Spleen (tissue), 11 donors: ENCODE results near the gene MTG1. TPM values are rescaled to one million over a fixed set of nuclear protein-coding genes. Genes with fewer than 3 reads are reported as not detected.
"Not testable (repeated sequence)": the region's sequence is repeated elsewhere in the genome, so short reads cannot be mapped to it uniquely, and the experiment has no call there.

ENCODE experiments used
- DNase-seq: peaks from one replicate; pipeline ENCODE4 v3.0.0-alpha.2; 2020
- H3K27ac ChIP-seq, 8 donors: fragments of 200-600 bp; sonication (generic) in 7 of 8; 1 replicate in 4 of 8; 2 replicates in 4 of 8; pipeline versions ENCODE4 v1.5.0 to v1.8.0; 2016 to 2021; ENCODE audit warnings: inconsistent platforms in 4 of 8, mild to moderate bottlenecking in 4 of 8, moderate library complexity in 1 of 8
- H3K27me3 ChIP-seq, 7 donors: fragments of 200-600 bp; sonication (generic) in 6 of 7; replicated peaks in 1 of 7; 1 replicate in 4 of 7; 2 replicates in 3 of 7; pipeline versions ENCODE4 v1.5.0 to v1.8.0; 2016 to 2021; ENCODE audit warnings: inconsistent platforms in 3 of 7, mild to moderate bottlenecking in 1 of 7
- H3K36me3 ChIP-seq, 6 donors: fragments of 200-600 bp; sonication (generic) in 5 of 6; 1 replicate in 4 of 6; 2 replicates in 2 of 6; pipeline versions ENCODE4 v1.5.0 to v1.8.0; 2016 to 2021; ENCODE audit warnings: inconsistent platforms in 2 of 6
- H3K4me1 ChIP-seq, 6 donors: fragments of 200-600 bp; sonication (generic) in 5 of 6; 1 replicate in 3 of 6; 2 replicates in 3 of 6; pipeline versions ENCODE4 v1.5.0 to v1.8.0; 2016 to 2021; ENCODE audit warnings: inconsistent platforms in 3 of 6
- H3K4me3 ChIP-seq, 8 donors: fragments of 200-600 bp; sonication (generic) in 7 of 8; 1 replicate in 4 of 8; 2 replicates in 4 of 8; pipeline versions ENCODE4 v1.5.0 to v1.8.0; 2016 to 2021; ENCODE audit warnings: inconsistent platforms in 4 of 8, mild to moderate bottlenecking in 4 of 8, moderate library complexity in 2 of 8
- H3K9me3 ChIP-seq, 8 donors: fragments of 200-600 bp; sonication (generic) in 7 of 8; 1 replicate in 4 of 8; 2 replicates in 4 of 8; pipeline versions ENCODE4 v1.5.0 to v1.8.0; 2016 to 2021; ENCODE audit warnings: inconsistent platforms in 4 of 8
- POLR2A ChIP-seq, 3 donors: fragments of 450-650 bp; IDR thresholded peaks; one replicate each; pipeline ENCODE4 v1.5.1; 2017; ENCODE audit warnings: antibody characterized with exemption in 3 of 3, mild to moderate bottlenecking in 1 of 3
- POLR2AphosphoS5 ChIP-seq, 3 donors: sonication (generic); formaldehyde crosslinking; IDR thresholded peaks; one replicate each; pipeline ENCODE4 v1.5.1; 2017; ENCODE audit warnings: antibody characterized with exemption in 3 of 3
- WGBS, 5 donors: extraction: QIAGEN DNeasy Blood & Tissue Kit in 3 of 5; methylation state at CpG; one replicate each; pipeline versions ENCODE4 v1.1.5 to v1.1.7; 2013 to 2018; 5-methylcytosine and 5-hydroxymethylcytosine counted together
- intact Hi-C: fragments of 100-400 bp; cut with DNase I; formaldehyde crosslinking; loops from one replicate; pipeline ENCODE4 v1.15.0; 2023; ENCODE audit warnings: low total_unique reads
- polyA plus RNA-seq, 3 donors: library from polyadenylated mRNA; stranded (reverse); fragments of 200-250 nt; gene quantifications; one replicate each; pipeline ENCODE4 v1.2.1, GENCODE V29; 2013
- total RNA-seq, 7 donors: library from RNA; depleted of rRNA in 3 of 7; stranded (reverse); fragments of >200 nt in 3 of 7; fragmentation: NEBNext Ultra II Directional in 4 of 7; extraction: Animal tissue kit (Norgen Biotek cat#: 25700) in 4 of 7; gene quantifications; one replicate each; pipeline versions ENCODE4 v1.1.0 to v1.2.1, GENCODE V29; 2016 to 2021
- TF ChIP-seq, protein P1 (sequence below), 11 experiments: fragments of 200-600 bp in 7 of 11; fragments of 450-650 bp in 4 of 11; sonication (generic) in 4 of 11; IDR thresholded peaks in 8 of 11; conservative IDR thresholded peaks in 3 of 11; 1 replicate in 7 of 11; 2 replicates in 4 of 11; pipeline versions ENCODE4 v1.4.0 to v1.8.0; 2016 to 2021; ENCODE audit warnings: antibody characterized with exemption in 11 of 11, inconsistent platforms in 4 of 11, mild to moderate bottlenecking in 1 of 11
- donor health status: healthy with polysubstance abuse.
- donor health status: DM: no; HTN: no; CAD: no; lungs with moderate emphysema.
- donor health status: DM: no; HTN: no; CAD: no.
- donor health status: Bipolar disorder and iron deficiency.
- donor health status: healthy.
- donor health status: DM: no; HTN: no; CAD: no.
- donor health status: DM: yes; HTN: yes; CAD: no.

The MTG1 gene
- total and polyA plus RNA-seq, 10 donors: 35.4 to 122 (median 65.6) TPM

DNA sequence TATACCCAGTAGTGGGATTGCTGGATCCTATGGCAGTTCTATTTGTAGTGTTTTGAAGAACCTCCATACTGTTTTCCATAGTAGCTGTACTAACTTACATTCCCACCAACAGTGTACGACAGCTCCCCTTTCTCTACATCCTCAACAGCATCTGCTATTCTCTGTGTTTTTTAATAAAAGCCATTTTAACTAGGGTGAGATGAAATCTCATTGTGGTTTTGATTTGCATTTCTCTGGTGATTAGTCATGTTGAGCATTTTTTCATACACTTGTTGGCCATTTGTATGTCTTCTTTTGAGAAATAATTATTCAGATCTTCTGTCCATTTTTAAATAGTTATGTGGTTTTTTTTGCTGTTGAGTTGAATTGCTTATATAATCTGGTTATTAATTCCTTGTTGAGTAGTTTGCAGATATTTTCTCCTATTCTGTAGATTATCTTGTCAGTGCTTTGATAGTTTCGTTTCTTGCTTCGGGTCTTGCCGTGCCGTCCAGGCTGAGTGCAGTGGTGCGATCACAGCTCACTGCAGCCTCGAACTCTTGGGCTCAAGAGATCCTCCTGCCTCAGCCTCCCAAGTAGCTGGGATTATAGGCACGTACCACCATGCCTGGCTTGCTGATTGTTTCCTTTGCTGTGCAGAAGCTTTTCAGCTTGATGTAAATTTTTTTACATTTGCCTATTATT lies 12.0 kb downstream of the MTG1 start:
- no peak for DNase-seq
- WGBS, 5 donors: 69 to 84% (median 80%) methylated on average over 8 of the region's 8 CpGs
- Histone ChIP-seq H3K36me3 (peaks cover 3 to 98% (median 52%) of the 10 kb centered on the region in 6 donors), H3K4me3 (no peak overlapping the region), H3K27me3 (no peaks in the 10 kb centered on the region), H3K4me1 (peaks cover 5 to 28% (median 13%) of the 10 kb centered on the region in 6 donors), H3K9me3 (peaks cover 1 to 22% (median 10%) of the 10 kb centered on the region in 8 donors), H3K27ac (peak overlapping the region in 2 of 8 donors; percentile 23 to 27)
- intact Hi-C loops: no loop called here
- TF ChIP-seq, protein P1, sequence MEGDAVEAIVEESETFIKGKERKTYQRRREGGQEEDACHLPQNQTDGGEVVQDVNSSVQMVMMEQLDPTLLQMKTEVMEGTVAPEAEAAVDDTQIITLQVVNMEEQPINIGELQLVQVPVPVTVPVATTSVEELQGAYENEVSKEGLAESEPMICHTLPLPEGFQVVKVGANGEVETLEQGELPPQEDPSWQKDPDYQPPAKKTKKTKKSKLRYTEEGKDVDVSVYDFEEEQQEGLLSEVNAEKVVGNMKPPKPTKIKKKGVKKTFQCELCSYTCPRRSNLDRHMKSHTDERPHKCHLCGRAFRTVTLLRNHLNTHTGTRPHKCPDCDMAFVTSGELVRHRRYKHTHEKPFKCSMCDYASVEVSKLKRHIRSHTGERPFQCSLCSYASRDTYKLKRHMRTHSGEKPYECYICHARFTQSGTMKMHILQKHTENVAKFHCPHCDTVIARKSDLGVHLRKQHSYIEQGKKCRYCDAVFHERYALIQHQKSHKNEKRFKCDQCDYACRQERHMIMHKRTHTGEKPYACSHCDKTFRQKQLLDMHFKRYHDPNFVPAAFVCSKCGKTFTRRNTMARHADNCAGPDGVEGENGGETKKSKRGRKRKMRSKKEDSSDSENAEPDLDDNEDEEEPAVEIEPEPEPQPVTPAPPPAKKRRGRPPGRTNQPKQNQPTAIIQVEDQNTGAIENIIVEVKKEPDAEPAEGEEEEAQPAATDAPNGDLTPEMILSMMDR (IDR thresholded peaks at IDR 0.05 in 8 of 11, conservative IDR thresholded peaks at IDR 0.05 in 3 of 11): no peak
- TF ChIP-seq POLR2AphosphoS5 (IDR thresholded peaks at IDR 0.05) (no peak), POLR2A (IDR thresholded peaks at IDR 0.05) (no peak)

DNA sequence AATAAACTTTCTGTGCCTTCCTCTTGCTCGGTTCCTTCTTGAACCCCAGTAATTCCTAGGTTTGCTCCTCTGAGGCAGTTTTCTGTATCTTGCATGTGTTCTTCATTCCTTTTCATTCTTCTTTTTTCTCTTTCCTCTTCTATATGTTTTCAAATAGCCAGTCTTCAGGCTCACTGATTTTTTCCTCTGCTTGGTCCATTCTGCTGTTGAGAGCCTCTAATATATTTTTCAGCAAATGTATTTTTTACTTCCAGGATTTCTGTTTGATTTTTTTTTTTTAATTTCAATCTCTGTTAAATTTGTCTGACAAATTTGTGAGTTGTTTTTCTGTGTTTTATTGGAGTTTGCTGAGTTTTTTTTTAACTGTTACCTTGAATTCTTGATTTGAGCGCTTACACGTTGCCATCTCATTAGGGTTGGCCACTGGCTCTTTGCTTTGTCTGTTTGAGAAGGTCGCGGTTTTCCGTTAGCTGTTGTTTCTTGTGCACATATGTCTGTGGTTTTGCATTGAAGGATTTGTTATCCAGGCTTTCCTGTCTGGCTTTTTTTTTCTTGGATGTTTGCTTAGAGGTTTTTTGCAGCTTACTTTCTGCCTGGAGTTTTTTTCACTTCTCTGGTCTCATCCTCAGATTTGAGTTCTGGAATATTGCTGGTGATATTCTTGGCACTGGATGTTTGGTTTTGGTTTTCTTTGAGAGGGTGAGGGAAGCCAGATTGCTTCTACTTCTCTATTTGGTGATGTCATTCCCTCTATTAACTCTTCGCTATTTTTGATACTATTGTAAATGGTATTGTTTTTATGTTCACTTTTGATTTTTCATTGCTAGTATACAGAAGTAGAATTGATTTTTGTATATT lies 17.8 kb downstream of the MTG1 start:
- intact Hi-C loops: no loop called here
- H3K4me1 ChIP-seq: no peaks in the 10 kb centered on the region
- 94 to 98% (median 96%) methylated on average over 7 of the region's 7 CpGs for WGBS, 5 donors
- no peak overlapping the region for H3K27ac ChIP-seq
- H3K4me3 ChIP-seq: no peak overlapping the region
- H3K27me3 ChIP-seq: no peaks in the 10 kb centered on the region
- peaks cover 13 to 49% (median 36%) of the 10 kb centered on the region in 8 donors for H3K9me3 ChIP-seq
- peaks cover 11 to 94% (median 67%) of the 10 kb centered on the region in 6 donors for H3K36me3 ChIP-seq
- no peak for TF ChIP-seq POLR2A (IDR thresholded peaks at IDR 0.05)
- no peak for TF ChIP-seq POLR2AphosphoS5 (IDR thresholded peaks at IDR 0.05)
- TF ChIP-seq, protein P1 (IDR thresholded peaks at IDR 0.05 in 8 of 11, conservative IDR thresholded peaks at IDR 0.05 in 3 of 11): no peak
- DNase-seq: no peak

DNA sequence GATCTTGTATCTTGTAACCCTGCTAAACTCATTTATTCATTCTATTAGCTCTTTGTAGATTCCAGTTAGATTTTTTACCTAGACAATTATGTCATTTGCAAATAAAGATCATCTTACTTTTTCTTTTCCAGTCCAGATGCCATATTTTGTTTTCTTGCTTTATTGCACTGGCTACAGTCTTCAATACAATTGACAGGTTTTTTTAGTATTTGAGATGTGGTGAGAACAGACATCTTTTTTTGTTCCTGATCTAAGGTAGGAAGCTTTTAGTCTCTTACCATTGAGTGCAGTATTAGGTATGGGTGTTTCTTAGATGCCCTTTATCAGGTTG lies 18.4 kb downstream of the MTG1 start:
- H3K36me3 ChIP-seq: peaks cover 11 to 88% (median 65%) of the 10 kb centered on the region in 6 donors
- intact Hi-C loops: no loop called here
- no peaks in the 10 kb centered on the region for H3K4me1 ChIP-seq
- H3K27ac ChIP-seq: no peak overlapping the region
- H3K9me3 ChIP-seq: peaks cover 13 to 49% (median 36%) of the 10 kb centered on the region in 8 donors
- H3K27me3 ChIP-seq: no peaks in the 10 kb centered on the region
- no peak overlapping the region for H3K4me3 ChIP-seq
- TF ChIP-seq POLR2AphosphoS5 (IDR thresholded peaks at IDR 0.05) (no peak), POLR2A (IDR thresholded peaks at IDR 0.05) (no peak)
- TF ChIP-seq, protein P1 (IDR thresholded peaks at IDR 0.05 in 8 of 11, conservative IDR thresholded peaks at IDR 0.05 in 3 of 11): no peak
- DNase-seq: no peak

DNA sequence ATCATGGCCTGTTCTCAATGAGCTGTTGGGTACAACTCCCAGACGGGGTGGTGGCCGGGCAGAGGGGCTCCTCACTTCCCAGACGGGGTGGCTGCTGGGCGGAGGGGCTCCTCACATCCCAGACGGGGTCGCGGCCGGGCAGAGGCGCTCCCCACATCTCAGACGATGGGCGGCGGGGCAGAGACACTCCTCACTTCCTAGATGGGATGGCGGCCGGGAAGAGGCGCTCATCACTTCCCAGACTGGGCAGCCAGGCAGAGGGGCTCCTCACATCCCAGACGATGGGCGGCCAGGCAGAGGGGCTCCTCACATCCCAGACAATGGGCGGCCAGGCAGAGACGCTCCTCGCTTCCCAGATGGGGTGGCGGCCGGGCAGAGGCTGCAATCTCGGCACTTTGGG lies 20.4 kb downstream of the MTG1 start:
- intact Hi-C loops, H3K27ac ChIP-seq, H3K4me1 ChIP-seq, H3K4me3 ChIP-seq, DNase-seq, H3K27me3 ChIP-seq: not testable (repeated sequence)
- Histone ChIP-seq H3K9me3 (peaks cover 13 to 42% (median 36%) of the 10 kb centered on the region in 8 donors), H3K36me3 (peaks cover 11 to 85% (median 66%) of the 10 kb centered on the region in 6 donors)
- 96 to 98% (median 98%) methylated on average over 16 to 22 of the region's 23 CpGs for WGBS, 5 donors
